HEK293 (cell line): ENCODE data around the gene ECD.

ENCODE experiments used
- CTCF ChIA-PET: fragments of 350-600 bp; formaldehyde crosslinking; extraction: SDS; loops from one replicate; lab custom pipeline; 2021; ENCODE audit warnings: antibody characterized with exemption; lab: Yijun Ruan, JAX
- POLR2A ChIA-PET: fragments of 300-600 bp; formaldehyde crosslinking; extraction: SDS; loops from one replicate; lab custom pipeline; 2020; ENCODE audit warnings: antibody characterized with exemption, inconsistent platforms; lab: Yijun Ruan, JAX
- H3K27ac ChIP-seq: fragments of 200-500 bp; sonication (Bioruptor generic); 2 replicates; pipeline ENCODE4 v1.5.1; 2014; ENCODE audit warnings: low read depth, low read length, control low read depth, inconsistent platforms; ENCODE audit errors: extremely low read depth
- H3K36me3 ChIP-seq, 2 experiments: fragments of 200-500 bp in 1 of 2; sonication (Bioruptor generic) in 1 of 2; 1 replicate in 1 of 2; 2 replicates in 1 of 2; pipeline ENCODE4 v1.5.1; 2014 to 2017; ENCODE audit warnings: inconsistent platforms in 2 of 2, low read length in 2 of 2; ENCODE audit not compliant: control insufficient read depth in 2 of 2, insufficient read depth in 1 of 2
- H3K4me1 ChIP-seq: fragments of 200-500 bp; sonication (Bioruptor generic); 2 replicates; pipeline ENCODE4 v1.5.1; 2014; ENCODE audit warnings: mild to moderate bottlenecking, low read length, inconsistent platforms; ENCODE audit not compliant: control insufficient read depth, insufficient read depth
- H3K4me3 ChIP-seq: 2 replicates; pipeline ENCODE4 v1.5.1; 2011; ENCODE audit warnings: low read depth, mild to moderate bottlenecking, control low read depth, low read length, moderate library complexity
- H3K9me3 ChIP-seq: fragments of 200-500 bp; sonication (Bioruptor generic); 2 replicates; pipeline ENCODE4 v1.5.1; 2014; ENCODE audit warnings: low read depth, low read length, inconsistent platforms; ENCODE audit not compliant: control insufficient read depth, insufficient read depth
- BCL11B ChIP-seq: fragments of 450-650 bp; formaldehyde crosslinking; IDR thresholded peaks from 2 replicates; pipeline ENCODE4 v1.5.1; 2016; ENCODE audit warnings: low read depth, missing biosample characterization, missing genetic modification characterization
- IKZF3 ChIP-seq: fragments of 450-650 bp; IDR thresholded peaks from 2 replicates; pipeline ENCODE4 v1.5.0; 2018; ENCODE audit warnings: missing biosample characterization, mild to moderate bottlenecking, missing genetic modification characterization, moderate library complexity
- KLF8 ChIP-seq: fragments of 450-650 bp; formaldehyde crosslinking; IDR thresholded peaks from 2 replicates; pipeline ENCODE4 v1.5.1; 2016; ENCODE audit warnings: missing biosample characterization, missing genetic modification characterization
- OSR2 ChIP-seq: fragments of 450-650 bp; formaldehyde crosslinking; IDR thresholded peaks from 2 replicates; pipeline ENCODE4 v1.5.1; 2016; ENCODE audit warnings: missing biosample characterization, missing genetic modification characterization
- SP3 ChIP-seq: fragments of 450-650 bp; formaldehyde crosslinking; IDR thresholded peaks from 2 replicates; pipeline ENCODE4 v1.5.1; 2016; ENCODE audit warnings: missing biosample characterization, missing genetic modification characterization
- WT1 ChIP-seq: fragments of 450-650 bp; formaldehyde crosslinking; IDR thresholded peaks from 2 replicates; pipeline ENCODE4 v1.5.1; 2016; ENCODE audit warnings: missing biosample characterization, missing genetic modification characterization
- YY1 ChIP-seq: fragments of 450-650 bp; formaldehyde crosslinking; IDR thresholded peaks from 2 replicates; pipeline ENCODE4 v1.5.1; 2018; ENCODE audit warnings: missing biosample characterization, missing genetic modification characterization
- ZBTB17 ChIP-seq: fragments of 450-650 bp; formaldehyde crosslinking; IDR thresholded peaks from 2 replicates; pipeline ENCODE4 v1.5.1; 2016; ENCODE audit warnings: missing biosample characterization, missing genetic modification characterization
- ZBTB20 ChIP-seq: fragments of 450-650 bp; formaldehyde crosslinking; IDR thresholded peaks from 2 replicates; pipeline ENCODE4 v1.5.1; 2016; ENCODE audit warnings: missing biosample characterization, missing genetic modification characterization
- ZBTB48 ChIP-seq: fragments of 450-650 bp; formaldehyde crosslinking; IDR thresholded peaks from 2 replicates; pipeline ENCODE4 v1.5.1; 2016; ENCODE audit warnings: missing biosample characterization, missing genetic modification characterization
- ZBTB8A ChIP-seq: fragments of 450-650 bp; formaldehyde crosslinking; IDR thresholded peaks from 2 replicates; pipeline ENCODE4 v1.5.1; 2016; ENCODE audit warnings: missing biosample characterization, missing genetic modification characterization
- ZNF169 ChIP-seq: fragments of 450-650 bp; formaldehyde crosslinking; IDR thresholded peaks from 2 replicates; pipeline ENCODE4 v1.5.1; 2016; ENCODE audit warnings: missing biosample characterization, missing genetic modification characterization
- ZNF23 ChIP-seq: fragments of 450-650 bp; formaldehyde crosslinking; IDR thresholded peaks from 2 replicates; pipeline ENCODE4 v1.5.1; 2016; ENCODE audit warnings: missing biosample characterization, missing genetic modification characterization, borderline replicate concordance
- ZNF324 ChIP-seq: fragments of 450-650 bp; formaldehyde crosslinking; IDR thresholded peaks from 2 replicates; pipeline ENCODE4 v1.5.1; 2016; ENCODE audit warnings: missing biosample characterization, missing genetic modification characterization
- ZNF335 ChIP-seq: fragments of 450-650 bp; formaldehyde crosslinking; conservative IDR thresholded peaks from 2 replicates; pipeline ENCODE4 v1.5.1; 2016; ENCODE audit warnings: missing biosample characterization, missing genetic modification characterization
- ZNF354C ChIP-seq: fragments of 450-650 bp; formaldehyde crosslinking; IDR thresholded peaks from 2 replicates; pipeline ENCODE4 v1.5.1; 2016; ENCODE audit warnings: missing biosample characterization, missing genetic modification characterization, low read depth, borderline replicate concordance
- ZNF558 ChIP-seq: fragments of 450-650 bp; formaldehyde crosslinking; IDR thresholded peaks from 2 replicates; pipeline ENCODE4 v1.5.1; 2016; ENCODE audit warnings: missing biosample characterization, missing genetic modification characterization
- ZNF580 ChIP-seq: fragments of 450-650 bp; formaldehyde crosslinking; IDR thresholded peaks from 2 replicates; pipeline ENCODE4 v1.5.1; 2016; ENCODE audit warnings: missing biosample characterization, missing genetic modification characterization
- ZNF660 ChIP-seq: fragments of 450-650 bp; IDR thresholded peaks from 2 replicates; pipeline ENCODE4 v1.5.1; 2018; ENCODE audit warnings: missing biosample characterization, mild to moderate bottlenecking, missing genetic modification characterization
- ZXDB ChIP-seq: fragments of 450-650 bp; formaldehyde crosslinking; IDR thresholded peaks from 2 replicates; pipeline ENCODE4 v1.5.1; 2016; ENCODE audit warnings: missing biosample characterization, missing genetic modification characterization
- TF ChIP-seq, protein P1 (sequence below): fragments of 450-650 bp; formaldehyde crosslinking; IDR thresholded peaks from 2 replicates; pipeline ENCODE4 v1.5.1; 2017; ENCODE audit warnings: missing biosample characterization, missing genetic modification characterization
- TF ChIP-seq, protein P2 (sequence below): fragments of 450-650 bp; formaldehyde crosslinking; IDR thresholded peaks from 2 replicates; pipeline ENCODE4 v1.5.1; 2016; ENCODE audit warnings: missing biosample characterization, missing genetic modification characterization, low read depth
- TF ChIP-seq, protein P3 (sequence below): fragments of 450-650 bp; formaldehyde crosslinking; IDR thresholded peaks from 2 replicates; pipeline ENCODE4 v1.5.1; 2016; ENCODE audit warnings: missing biosample characterization, missing genetic modification characterization
- TF ChIP-seq, protein P4 (sequence below): fragments of 450-650 bp; formaldehyde crosslinking; IDR thresholded peaks from 2 replicates; pipeline ENCODE4 v1.5.1; 2016; ENCODE audit warnings: missing biosample characterization, missing genetic modification characterization

The ECD gene

DNA sequence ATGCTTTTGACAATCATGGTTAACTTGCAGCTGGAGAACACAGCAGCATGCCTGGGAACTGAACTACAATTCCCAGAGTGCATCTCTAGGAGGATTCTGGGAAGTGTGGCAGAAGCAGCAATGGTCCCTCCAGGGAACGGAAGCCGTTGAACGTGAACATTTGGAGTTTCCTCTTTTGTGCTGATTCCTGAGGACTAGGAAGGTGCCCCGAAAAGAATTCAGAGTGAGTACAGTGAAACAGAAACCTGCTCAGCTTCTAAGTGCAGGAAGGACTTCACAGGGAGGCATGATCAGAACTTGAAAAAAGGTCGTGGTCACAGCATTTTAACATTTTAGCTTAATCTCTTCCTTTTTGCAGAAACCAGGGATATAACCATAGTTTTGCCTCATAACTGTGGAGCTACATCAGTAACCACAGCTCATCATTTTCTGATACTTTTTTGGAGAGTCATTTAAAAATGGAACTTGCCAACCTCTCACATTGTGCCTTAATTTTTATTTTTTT lies 57.4 kb downstream of the ECD start, which contains the start of gene NUDT13:
NUDT13 (plus strand) TSS at position 111 of the 505 bp plus-strand sequence. CDS start 3,911 bp downstream, outside the sequence.
- peak within 1 kb of the TSS; percentile 27 for H3K27ac ChIP-seq
- no peaks in the 10 kb centered on the region for H3K9me3 ChIP-seq
- H3K36me3 ChIP-seq, result peaks cover 0 to 18% of the 10 kb centered on the region in 2 experiments; a peak in 1 of 3 replicates
- peak within 1 kb of the TSS; percentile 57 for H3K4me3 ChIP-seq
- H3K4me1 ChIP-seq, result no peaks in the 10 kb centered on the region
- CTCF ChIA-PET, result interaction anchor here (0.6 to 1.5 kb wide), 6 partner anchors 13 to 282 kb away, joined by 3 to 9 read pairs (median 3); partner anchors contain the start of gene P4HA1
- POLR2A ChIA-PET, result interaction anchor here (0.6 to 3.1 kb wide), 3 partner anchors 11 to 267 kb away, joined by 9 to 52 read pairs (median 9); partner anchors contain the start of gene P4HA1
- TF ChIP-seq KLF8 (tag by site-specific recombination) (0 out of 2 replicates have a peak, but pooled peaks have one; percentile 25), IKZF3 (peak; percentile 92), ZNF580 (tag by site-specific recombination) (no peak), BCL11B (no peak), ZNF324 (tag by site-specific recombination) (no peak), ZBTB17 (tag by site-specific recombination) (peak; percentile 62), ZBTB48 (peak; percentile 89), ZBTB8A (tag by site-specific recombination) (no peak), OSR2 (tag by site-specific recombination) (peak; percentile 54; the same call in 1 of the 2 replicates), ZNF354C (tag by site-specific recombination) (no peak), ZNF660 (tag by site-specific recombination) (0 out of 2 replicates have a peak, but pooled peaks have one; percentile 22), ZXDB (tag by site-specific recombination) (peak; percentile 94), ZNF558 (peak; percentile 12; the same call in 1 of the 2 replicates), SP3 (tag by site-specific recombination) (peak; percentile 53), YY1 (tag by site-specific recombination) (peak; percentile 73; the same call in 1 of the 2 replicates), ZNF335 (tag by site-specific recombination) (peak; percentile 76), ZNF169 (no peak), WT1 (tag by site-specific recombination) (no peak), ZBTB20 (tag by site-specific recombination) (peak; percentile 100), ZNF23 (no peak)
- TF ChIP-seq, protein P1, sequence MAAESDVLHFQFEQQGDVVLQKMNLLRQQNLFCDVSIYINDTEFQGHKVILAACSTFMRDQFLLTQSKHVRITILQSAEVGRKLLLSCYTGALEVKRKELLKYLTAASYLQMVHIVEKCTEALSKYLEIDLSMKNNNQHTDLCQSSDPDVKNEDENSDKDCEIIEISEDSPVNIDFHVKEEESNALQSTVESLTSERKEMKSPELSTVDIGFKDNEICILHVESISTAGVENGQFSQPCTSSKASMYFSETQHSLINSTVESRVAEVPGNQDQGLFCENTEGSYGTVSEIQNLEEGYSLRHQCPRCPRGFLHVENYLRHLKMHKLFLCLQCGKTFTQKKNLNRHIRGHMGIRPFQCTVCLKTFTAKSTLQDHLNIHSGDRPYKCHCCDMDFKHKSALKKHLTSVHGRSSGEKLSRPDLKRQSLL (tag by site-specific recombination), result no peak
- TF ChIP-seq, protein P2, sequence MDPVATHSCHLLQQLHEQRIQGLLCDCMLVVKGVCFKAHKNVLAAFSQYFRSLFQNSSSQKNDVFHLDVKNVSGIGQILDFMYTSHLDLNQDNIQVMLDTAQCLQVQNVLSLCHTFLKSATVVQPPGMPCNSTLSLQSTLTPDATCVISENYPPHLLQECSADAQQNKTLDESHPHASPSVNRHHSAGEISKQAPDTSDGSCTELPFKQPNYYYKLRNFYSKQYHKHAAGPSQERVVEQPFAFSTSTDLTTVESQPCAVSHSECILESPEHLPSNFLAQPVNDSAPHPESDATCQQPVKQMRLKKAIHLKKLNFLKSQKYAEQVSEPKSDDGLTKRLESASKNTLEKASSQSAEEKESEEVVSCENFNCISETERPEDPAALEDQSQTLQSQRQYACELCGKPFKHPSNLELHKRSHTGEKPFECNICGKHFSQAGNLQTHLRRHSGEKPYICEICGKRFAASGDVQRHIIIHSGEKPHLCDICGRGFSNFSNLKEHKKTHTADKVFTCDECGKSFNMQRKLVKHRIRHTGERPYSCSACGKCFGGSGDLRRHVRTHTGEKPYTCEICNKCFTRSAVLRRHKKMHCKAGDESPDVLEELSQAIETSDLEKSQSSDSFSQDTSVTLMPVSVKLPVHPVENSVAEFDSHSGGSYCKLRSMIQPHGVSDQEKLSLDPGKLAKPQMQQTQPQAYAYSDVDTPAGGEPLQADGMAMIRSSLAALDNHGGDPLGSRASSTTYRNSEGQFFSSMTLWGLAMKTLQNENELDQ (tag by site-specific recombination), result no peak
- TF ChIP-seq, protein P3, sequence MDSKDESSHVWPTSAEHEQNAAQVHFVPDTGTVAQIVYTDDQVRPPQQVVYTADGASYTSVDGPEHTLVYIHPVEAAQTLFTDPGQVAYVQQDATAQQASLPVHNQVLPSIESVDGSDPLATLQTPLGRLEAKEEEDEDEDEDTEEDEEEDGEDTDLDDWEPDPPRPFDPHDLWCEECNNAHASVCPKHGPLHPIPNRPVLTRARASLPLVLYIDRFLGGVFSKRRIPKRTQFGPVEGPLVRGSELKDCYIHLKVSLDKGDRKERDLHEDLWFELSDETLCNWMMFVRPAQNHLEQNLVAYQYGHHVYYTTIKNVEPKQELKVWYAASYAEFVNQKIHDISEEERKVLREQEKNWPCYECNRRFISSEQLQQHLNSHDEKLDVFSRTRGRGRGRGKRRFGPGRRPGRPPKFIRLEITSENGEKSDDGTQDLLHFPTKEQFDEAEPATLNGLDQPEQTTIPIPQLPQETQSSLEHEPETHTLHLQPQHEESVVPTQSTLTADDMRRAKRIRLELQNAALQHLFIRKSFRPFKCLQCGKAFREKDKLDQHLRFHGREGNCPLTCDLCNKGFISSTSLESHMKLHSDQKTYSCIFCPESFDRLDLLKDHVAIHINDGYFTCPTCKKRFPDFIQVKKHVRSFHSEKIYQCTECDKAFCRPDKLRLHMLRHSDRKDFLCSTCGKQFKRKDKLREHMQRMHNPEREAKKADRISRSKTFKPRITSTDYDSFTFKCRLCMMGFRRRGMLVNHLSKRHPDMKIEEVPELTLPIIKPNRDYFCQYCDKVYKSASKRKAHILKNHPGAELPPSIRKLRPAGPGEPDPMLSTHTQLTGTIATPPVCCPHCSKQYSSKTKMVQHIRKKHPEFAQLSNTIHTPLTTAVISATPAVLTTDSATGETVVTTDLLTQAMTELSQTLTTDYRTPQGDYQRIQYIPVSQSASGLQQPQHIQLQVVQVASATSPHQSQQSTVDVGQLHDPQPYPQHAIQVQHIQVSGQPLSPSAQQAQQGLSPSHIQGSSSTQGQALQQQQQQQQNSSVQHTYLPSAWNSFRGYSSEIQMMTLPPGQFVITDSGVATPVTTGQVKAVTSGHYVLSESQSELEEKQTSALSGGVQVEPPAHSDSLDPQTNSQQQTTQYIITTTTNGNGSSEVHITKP, result peak; percentile 44; the same call in 1 of the 2 replicates
- TF ChIP-seq, protein P4, sequence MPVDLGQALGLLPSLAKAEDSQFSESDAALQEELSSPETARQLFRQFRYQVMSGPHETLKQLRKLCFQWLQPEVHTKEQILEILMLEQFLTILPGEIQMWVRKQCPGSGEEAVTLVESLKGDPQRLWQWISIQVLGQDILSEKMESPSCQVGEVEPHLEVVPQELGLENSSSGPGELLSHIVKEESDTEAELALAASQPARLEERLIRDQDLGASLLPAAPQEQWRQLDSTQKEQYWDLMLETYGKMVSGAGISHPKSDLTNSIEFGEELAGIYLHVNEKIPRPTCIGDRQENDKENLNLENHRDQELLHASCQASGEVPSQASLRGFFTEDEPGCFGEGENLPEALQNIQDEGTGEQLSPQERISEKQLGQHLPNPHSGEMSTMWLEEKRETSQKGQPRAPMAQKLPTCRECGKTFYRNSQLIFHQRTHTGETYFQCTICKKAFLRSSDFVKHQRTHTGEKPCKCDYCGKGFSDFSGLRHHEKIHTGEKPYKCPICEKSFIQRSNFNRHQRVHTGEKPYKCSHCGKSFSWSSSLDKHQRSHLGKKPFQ, result no peak
